Measurements from ENCODE around the gene DGCR2. TPM values are rescaled to one million over a fixed set of nuclear protein-coding genes. Genes with fewer than 3 reads are reported as not detected.

The DGCR2 gene, protein sequence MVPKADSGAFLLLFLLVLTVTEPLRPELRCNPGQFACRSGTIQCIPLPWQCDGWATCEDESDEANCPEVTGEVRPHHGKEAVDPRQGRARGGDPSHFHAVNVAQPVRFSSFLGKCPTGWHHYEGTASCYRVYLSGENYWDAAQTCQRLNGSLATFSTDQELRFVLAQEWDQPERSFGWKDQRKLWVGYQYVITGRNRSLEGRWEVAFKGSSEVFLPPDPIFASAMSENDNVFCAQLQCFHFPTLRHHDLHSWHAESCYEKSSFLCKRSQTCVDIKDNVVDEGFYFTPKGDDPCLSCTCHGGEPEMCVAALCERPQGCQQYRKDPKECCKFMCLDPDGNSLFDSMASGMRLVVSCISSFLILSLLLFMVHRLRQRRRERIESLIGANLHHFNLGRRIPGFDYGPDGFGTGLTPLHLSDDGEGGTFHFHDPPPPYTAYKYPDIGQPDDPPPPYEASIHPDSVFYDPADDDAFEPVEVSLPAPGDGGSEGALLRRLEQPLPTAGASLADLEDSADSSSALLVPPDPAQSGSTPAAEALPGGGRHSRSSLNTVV
- total RNA-seq (ENCODE audit: unreplicated experiment): 68.7 TPM
- long read RNA-seq, full-length matches to known transcripts: 8 of 16 reads
- long read RNA-seq, partial matches to known transcripts: 2 of 16 reads
- long read RNA-seq, other reads (novel, unspliced or antisense): 6 of 16 reads

DNA sequence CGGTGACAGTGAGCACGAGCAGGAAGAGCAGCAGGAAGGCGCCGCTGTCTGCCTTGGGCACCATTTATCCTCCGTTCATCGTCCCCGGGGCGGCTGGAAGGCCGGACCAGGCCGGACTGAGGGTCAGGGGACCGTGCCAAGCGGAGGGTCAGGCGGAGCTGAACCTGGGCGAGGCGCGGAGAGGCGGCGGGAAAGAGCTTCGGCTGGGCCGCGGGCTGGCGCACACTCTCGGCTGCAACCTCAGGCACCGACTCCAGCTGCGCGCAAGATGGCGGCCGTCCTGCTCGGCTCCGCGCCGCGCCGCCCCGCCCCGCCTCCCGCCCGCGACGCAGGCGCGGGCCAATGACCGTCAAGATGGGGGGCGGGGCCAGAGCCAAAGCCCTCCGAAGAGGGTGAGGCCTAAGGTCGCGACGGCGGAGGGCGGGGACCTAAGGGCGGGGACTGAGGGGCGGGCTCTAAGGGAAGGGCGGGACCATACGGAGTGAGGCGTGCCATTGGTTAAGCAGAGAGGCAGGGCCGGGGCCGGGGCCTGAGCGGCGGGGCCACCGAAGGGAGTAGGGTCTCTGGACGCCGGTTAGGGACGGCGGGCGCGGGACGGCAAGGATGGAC is at the start of gene DGCR2:
TSS of gene DGCR2 (minus strand) at position 270 of the 609 bp plus-strand sequence. CDS start at position 64, 206 bp downstream.
- peaks cover 18% of the 10 kb centered on the region for H3K9me3 Mint-ChIP-seq (ENCODE audit: unreplicated experiment)
- peaks cover 10% of the 10 kb centered on the region for H3K27me3 Mint-ChIP-seq (ENCODE audit: unreplicated experiment)
- H3K27ac Mint-ChIP-seq (ENCODE audit: unreplicated experiment): peak within 1 kb of the TSS; percentile 83
- TF ChIP-seq, protein P1, sequence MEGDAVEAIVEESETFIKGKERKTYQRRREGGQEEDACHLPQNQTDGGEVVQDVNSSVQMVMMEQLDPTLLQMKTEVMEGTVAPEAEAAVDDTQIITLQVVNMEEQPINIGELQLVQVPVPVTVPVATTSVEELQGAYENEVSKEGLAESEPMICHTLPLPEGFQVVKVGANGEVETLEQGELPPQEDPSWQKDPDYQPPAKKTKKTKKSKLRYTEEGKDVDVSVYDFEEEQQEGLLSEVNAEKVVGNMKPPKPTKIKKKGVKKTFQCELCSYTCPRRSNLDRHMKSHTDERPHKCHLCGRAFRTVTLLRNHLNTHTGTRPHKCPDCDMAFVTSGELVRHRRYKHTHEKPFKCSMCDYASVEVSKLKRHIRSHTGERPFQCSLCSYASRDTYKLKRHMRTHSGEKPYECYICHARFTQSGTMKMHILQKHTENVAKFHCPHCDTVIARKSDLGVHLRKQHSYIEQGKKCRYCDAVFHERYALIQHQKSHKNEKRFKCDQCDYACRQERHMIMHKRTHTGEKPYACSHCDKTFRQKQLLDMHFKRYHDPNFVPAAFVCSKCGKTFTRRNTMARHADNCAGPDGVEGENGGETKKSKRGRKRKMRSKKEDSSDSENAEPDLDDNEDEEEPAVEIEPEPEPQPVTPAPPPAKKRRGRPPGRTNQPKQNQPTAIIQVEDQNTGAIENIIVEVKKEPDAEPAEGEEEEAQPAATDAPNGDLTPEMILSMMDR (IDR thresholded peaks at IDR 0.05; ENCODE audit: partially characterized antibody, unreplicated experiment): no peak
- peak; percentile 99 for DNase-seq
- no peaks in the 10 kb centered on the region for H3K36me3 Mint-ChIP-seq (ENCODE audit: unreplicated experiment)
- peak within 1 kb of the TSS; percentile 95 for H3K4me3 Mint-ChIP-seq (ENCODE audit: unreplicated experiment)
- H3K4me1 Mint-ChIP-seq (ENCODE audit: low read depth, unreplicated experiment): peaks cover 28% of the 10 kb centered on the region

DNA sequence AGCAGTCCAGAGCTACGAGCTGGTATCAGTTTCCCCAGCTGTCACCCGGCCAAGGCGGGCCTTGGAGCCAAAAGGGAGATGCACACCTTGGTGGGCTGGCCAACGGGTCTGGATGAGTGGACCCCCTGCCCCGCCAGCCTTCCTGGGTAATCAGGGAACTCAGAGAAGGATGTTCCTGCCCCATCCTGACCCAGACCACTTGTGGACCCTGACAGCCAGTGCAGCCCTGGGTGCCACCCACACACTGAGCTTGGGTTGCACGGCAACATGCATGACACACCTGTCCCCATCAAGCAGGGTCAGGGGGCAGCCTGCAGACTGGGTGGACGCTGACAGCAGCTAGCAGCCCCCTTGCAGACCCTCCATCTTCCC is 47.7 kb upstream of the DGCR2 start:
- peaks cover 33% of the 10 kb centered on the region for H3K27me3 Mint-ChIP-seq (ENCODE audit: unreplicated experiment)
- TF ChIP-seq, protein P1 (IDR thresholded peaks at IDR 0.05; ENCODE audit: partially characterized antibody, unreplicated experiment): no peak
- peak overlapping the region; percentile 99 for H3K4me3 Mint-ChIP-seq (ENCODE audit: unreplicated experiment)

DNA sequence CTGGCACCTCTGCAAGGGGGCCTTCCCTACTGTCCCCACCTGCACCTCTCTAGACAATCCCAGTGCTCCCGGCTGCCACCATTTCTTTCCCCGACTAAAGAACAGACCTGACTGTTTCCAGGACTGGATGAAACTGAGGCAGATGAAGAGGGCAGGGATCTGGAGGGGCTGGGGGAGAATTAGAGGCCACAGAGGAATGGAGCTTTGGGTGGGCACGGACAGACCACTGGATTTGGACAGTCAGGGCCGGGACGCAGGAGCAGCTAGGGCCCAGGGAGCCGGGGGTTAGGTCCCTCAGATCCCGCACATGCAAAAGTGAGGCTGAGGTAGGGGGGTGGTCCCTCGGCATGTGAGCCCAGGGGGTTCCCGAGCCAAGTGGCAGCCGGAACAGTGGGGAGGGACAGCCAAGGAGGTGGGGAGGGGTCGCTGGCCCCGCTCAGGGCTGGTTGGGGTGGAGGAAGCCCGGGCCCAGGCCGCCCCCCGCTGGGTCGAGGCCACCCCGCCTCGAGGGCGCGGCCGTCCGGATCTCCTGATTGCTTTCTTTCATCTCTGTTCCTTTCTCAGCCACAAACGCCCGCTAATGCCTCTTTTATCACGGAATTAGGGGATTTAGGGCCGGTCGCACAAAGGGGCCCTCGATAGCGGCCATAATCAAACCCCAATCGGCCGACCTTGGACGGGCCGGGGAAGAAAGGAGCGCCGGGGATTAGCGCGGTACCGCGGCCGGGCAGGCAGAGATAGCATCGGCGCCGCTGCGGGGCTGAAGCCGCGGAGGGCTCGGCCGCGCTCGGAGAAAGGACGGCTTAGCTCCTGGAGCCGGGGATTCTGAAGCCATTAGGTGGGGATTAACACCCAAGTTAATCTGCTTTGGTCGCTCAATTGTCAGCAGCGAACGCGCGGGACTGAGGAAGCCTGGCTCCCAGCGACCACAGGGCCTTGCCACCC is 47.1 kb upstream of the DGCR2 start:
- Mint-ChIP-seq H3K27ac (ENCODE audit: unreplicated experiment) (no peak overlapping the region), H3K36me3 (ENCODE audit: unreplicated experiment) (no peaks in the 10 kb centered on the region), H3K4me3 (ENCODE audit: unreplicated experiment) (no peak overlapping the region), H3K9me3 (ENCODE audit: unreplicated experiment) (peaks cover 21% of the 10 kb centered on the region), H3K4me1 (ENCODE audit: low read depth, unreplicated experiment) (peaks cover 11% of the 10 kb centered on the region), H3K27me3 (ENCODE audit: unreplicated experiment) (peaks cover 33% of the 10 kb centered on the region)
- DNase-seq: no peak
- TF ChIP-seq, protein P1 (IDR thresholded peaks at IDR 0.05; ENCODE audit: partially characterized antibody, unreplicated experiment): no peak

More for the DNA sequence above, 47.7 kb upstream of the DGCR2 start:
- Mint-ChIP-seq H3K27ac (ENCODE audit: unreplicated experiment) (no peak overlapping the region), H3K9me3 (ENCODE audit: unreplicated experiment) (peaks cover 17% of the 10 kb centered on the region), H3K4me1 (ENCODE audit: low read depth, unreplicated experiment) (peaks cover 13% of the 10 kb centered on the region), H3K36me3 (ENCODE audit: unreplicated experiment) (no peaks in the 10 kb centered on the region)
- DNase-seq: no peak

DNA sequence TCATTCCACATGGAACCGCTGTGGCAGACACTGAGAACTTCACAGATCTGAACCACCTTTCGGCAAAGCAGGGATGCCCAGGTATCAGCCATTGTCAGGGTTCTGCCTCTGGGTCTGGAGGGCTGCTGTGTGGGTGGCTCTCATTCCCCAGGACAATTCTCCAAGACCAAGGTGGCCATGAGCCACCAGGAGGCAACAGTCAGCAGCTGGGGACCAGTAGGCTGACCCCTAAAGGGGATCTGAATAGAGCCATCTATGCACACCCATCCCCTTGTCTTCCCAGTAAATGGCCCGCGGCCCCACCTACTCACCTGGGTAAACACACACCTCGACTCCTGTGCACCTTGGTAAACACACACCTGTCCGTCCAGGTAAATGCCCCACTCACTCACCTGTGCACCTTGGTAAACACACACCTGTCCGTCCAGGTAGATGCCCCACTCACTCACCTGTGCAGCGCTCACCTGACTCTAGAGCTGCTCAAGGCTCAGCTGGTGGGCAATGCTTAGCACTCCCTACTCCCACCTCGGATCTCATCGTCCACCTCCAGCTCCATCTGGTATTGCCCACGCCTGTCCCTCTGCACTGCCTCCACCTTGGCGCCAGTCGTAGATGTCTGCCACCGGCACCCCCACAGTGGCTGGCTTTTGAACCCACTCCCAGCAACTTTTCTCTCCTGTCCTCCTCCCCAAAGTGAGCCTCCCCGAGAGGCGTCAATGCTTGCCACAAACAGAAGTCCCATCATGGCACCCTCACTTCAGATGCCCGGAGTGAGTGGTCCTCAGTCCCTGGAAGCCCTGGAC is 46.1 kb upstream of the DGCR2 start:
- Mint-ChIP-seq H3K27ac (ENCODE audit: unreplicated experiment) (no peak overlapping the region), H3K4me3 (ENCODE audit: unreplicated experiment) (no peak overlapping the region), H3K27me3 (ENCODE audit: unreplicated experiment) (peaks cover 33% of the 10 kb centered on the region), H3K4me1 (ENCODE audit: low read depth, unreplicated experiment) (peaks cover 11% of the 10 kb centered on the region), H3K9me3 (ENCODE audit: unreplicated experiment) (peaks cover 21% of the 10 kb centered on the region), H3K36me3 (ENCODE audit: unreplicated experiment) (no peaks in the 10 kb centered on the region)
- no peak for DNase-seq
- TF ChIP-seq, protein P1 (IDR thresholded peaks at IDR 0.05; ENCODE audit: partially characterized antibody, unreplicated experiment): no peak

All from glutamatergic neuron (in vitro differentiated cells).